GM12874 (cell line): Measurements from ENCODE around the gene LITAF.

Experiments used
- TF ChIP-seq, protein P1 (sequence below): IDR thresholded peaks from 2 replicates; pipeline ENCODE4 v1.5.1; 2011; ENCODE audit warnings: low read depth, mild to moderate bottlenecking, control low read depth, low read length, moderate library complexity; ENCODE audit not compliant: insufficient read depth

LITAF gene

DNA sequence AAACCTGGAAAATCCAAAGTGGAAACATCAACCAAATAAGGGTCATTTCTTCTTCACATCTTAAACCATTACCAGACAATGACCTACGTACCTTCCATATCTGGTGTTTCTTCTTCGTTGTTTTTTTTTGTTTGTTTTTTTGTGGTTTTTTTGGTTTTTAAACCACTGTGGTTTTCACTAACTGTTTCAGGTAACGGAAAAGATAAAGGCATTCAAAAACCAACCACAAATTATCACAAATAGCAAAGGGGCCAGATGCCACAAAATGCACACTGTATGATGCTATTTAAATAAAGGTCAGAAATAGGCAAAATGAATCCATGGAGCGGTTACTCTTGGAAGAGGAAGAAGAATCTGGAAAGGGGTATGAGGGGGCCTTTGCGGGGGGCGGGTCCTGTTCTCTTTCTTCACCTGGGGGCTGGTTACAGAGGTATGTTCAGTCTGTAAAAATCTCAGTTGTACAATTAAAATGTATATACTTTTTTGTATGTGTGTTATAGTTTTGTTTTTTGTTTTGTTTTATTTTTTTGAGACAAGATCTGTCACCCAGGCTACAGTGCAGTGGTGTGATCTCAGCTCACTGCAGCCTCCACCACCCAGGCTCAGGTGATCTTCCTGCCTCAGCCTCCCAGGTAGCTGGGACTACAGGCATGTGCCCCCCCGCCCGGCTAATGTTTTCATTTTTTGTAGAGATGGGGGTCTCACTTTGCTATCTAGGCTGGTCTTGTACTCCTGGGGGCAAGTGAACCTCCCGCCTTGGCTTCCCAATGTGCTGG lies 29.6 kb downstream of the LITAF start:
- TF ChIP-seq, protein P1, sequence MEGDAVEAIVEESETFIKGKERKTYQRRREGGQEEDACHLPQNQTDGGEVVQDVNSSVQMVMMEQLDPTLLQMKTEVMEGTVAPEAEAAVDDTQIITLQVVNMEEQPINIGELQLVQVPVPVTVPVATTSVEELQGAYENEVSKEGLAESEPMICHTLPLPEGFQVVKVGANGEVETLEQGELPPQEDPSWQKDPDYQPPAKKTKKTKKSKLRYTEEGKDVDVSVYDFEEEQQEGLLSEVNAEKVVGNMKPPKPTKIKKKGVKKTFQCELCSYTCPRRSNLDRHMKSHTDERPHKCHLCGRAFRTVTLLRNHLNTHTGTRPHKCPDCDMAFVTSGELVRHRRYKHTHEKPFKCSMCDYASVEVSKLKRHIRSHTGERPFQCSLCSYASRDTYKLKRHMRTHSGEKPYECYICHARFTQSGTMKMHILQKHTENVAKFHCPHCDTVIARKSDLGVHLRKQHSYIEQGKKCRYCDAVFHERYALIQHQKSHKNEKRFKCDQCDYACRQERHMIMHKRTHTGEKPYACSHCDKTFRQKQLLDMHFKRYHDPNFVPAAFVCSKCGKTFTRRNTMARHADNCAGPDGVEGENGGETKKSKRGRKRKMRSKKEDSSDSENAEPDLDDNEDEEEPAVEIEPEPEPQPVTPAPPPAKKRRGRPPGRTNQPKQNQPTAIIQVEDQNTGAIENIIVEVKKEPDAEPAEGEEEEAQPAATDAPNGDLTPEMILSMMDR: no peak

DNA sequence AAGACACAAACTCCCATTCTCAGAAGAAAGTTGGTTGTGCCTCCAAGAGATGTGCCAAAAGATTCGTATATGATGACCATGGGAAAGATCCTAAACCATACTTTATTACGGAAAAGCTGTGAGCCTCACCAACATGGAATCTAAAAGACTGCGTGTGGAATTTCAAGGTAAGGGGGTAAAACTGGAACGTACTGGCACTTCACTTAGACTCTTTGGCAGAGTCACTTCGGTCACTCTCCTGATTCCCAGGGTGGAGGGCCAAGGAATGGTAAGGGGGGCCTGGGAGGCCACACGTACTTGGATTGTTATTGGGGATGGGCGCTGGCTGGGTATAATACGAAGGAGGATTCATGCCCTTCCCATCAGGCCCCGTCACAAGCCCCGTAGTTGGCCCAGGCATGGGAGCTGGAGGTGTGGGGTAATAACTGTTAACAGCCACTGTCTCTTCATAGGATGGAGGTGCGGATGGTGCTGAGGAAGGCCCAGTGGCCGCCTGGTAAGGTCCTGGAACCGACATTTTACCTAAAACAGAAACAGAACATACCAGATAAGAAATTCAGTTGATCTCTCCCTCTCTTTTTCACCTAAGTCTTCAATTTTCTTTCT lies 30.4 kb downstream of the LITAF start:
- TF ChIP-seq, protein P1: no peak

DNA sequence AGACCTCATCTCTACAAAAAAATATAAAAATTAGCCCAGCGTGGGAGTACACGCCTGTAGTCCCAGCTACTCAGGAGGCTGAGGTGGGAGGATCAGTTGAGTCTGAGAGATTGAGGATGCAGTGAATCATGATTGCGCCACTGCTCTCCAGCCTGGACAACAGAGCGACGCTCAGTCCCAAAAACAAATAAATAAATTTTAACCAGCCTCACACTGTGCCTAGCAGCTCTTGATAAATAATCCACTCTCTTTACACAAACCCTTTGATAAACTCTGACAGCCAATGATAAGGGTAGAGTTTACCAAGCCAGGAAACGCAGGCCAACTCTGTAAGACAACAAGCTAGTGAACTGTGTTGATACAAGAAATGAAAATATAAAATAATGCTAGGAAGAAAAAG lies 32.7 kb downstream of the LITAF start:
- TF ChIP-seq, protein P1: no peak

DNA sequence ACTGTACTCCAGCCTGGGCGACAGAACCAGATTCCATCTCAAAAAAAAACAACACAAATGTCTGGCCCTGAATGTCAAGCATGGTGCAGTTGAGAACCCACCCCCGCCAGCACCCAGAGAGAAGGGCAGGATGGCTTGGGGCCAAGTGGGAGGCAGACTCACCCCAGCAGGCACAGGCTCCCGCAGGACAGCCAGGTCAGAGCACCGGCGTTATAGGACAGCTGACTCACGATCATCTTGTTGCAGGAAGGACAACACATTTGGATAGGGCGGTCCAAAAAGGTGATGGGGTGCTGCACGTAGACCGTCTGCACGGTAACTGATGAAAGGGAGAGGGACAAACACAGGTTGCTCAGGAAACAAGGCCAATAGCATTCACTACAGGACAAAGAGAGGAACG lies 33.3 kb downstream of the LITAF start:
- TF ChIP-seq, protein P1: no peak

DNA sequence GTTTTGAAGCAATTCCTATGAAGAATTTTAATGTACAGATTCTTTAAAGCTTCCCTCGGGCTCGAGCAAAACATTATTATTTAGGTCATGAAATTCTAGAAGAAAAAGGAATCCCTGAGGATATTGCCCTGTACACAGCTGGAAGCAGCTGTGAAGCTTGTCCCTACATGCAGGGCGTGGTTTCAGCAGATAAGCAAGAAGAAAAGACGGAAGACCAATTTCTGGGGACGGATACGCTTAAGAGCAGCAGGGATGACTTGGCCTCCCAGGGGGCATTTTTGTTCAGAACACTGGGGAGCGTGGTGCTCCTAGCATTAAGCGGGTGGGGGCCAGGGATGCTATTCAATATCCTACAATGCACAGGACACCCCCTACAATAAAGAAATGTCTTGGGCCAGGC lies 34.3 kb downstream of the LITAF start:
- TF ChIP-seq, protein P1: no peak

DNA sequence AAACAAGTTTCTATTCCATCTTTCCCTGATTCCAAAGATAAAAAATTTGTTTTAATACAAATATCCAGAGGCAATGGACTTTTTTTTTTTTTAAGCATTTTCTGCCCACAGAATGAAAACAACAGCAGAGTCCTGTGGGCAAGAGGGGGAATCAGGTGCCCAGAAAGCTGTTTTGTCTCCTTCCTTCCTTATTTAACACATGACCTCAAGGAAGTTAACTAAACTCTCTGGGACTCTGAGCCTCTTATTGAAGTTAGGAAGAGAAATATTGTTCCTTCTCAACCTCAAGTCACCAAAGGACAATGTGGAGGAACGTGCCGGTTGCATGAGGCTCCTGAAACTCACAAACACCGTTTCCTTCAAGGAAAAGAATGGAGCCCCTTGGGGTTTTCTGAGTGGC lies 34.9 kb downstream of the LITAF start:
- TF ChIP-seq, protein P1: no peak

DNA sequence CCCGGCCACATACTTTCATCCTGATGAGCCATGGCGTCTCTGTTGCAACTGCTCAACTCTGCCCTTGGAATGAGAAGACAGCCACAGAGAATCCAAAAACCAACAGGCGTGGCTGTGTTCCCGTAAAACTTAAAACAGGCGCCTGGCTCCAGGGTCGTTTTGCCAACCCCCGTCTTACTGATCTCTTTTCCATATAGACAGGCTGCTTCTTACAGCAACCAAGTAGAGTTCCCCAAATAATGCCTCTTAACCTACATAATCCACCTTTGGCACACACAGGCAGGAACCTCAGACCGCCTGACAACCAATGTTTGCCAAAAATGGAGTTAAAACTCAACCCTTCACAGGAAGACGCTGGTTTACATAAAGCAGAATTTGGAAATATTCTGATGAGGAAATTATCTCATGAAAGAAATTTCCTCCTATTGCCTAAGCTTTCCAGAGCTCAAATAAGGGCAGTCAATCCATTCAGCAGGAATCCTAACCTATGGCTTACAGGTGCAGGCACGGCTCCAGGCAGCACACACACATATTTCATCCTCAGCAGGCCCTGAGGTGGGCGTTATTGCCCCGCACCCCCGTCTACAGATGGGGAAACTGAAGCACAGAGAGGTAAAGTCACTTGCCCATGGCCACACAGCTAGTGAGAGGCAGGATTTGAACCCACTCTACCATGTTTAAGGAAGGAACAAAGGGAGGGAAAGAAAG lies 35.8 kb downstream of the LITAF start:
- TF ChIP-seq, protein P1: no peak
